Right lobe of liver (tissue), 6 donors: ENCODE measurements around the gene ALPK3. TPM values are rescaled to one million over a fixed set of nuclear protein-coding genes. Genes with fewer than 3 reads are reported as not detected.

Experiments
- ATAC-seq, 4 donors: fragments of 200-7000 bp; cut with Tn5 transposase; one replicate each; pipeline ENCODE4 v1.9.1; 2020; ENCODE audit warnings: mild to moderate bottlenecking in 4 of 4, moderate library complexity in 4 of 4
- DNase-seq, 3 donors: peaks; one replicate each; pipeline ENCODE4 v3.0.0-alpha.2; 2020
- H3K27ac ChIP-seq, 3 donors: fragments of 200-600 bp; one replicate each; pipeline ENCODE4 v1.8.0; 2022
- H3K27me3 ChIP-seq, 2 donors: fragments of 200-600 bp; one replicate each; pipeline ENCODE4 v1.8.0; 2022
- H3K36me3 ChIP-seq, 4 donors: fragments of 200-600 bp; sonication (generic) in 1 of 4; one replicate each; pipeline versions ENCODE4 v1.5.1 to v1.8.0; 2017 to 2022; ENCODE audit warnings: control low read depth in 1 of 4
- H3K4me1 ChIP-seq, 4 donors: fragments of 200-600 bp; sonication (generic) in 1 of 4; one replicate each; pipeline versions ENCODE4 v1.5.1 to v1.8.0; 2017 to 2022; ENCODE audit warnings: control low read depth in 1 of 4
- H3K4me3 ChIP-seq, 3 donors: fragments of 200-600 bp; one replicate each; pipeline ENCODE4 v1.8.0; 2022
- H3K9me3 ChIP-seq, 4 donors: fragments of 200-600 bp; sonication (generic) in 1 of 4; one replicate each; pipeline versions ENCODE4 v1.5.1 to v1.8.0; 2017 to 2022; ENCODE audit warnings: control low read depth in 1 of 4
- POLR2A ChIP-seq: fragments of 450-650 bp; IDR thresholded peaks from one replicate; pipeline ENCODE4 v1.6.1; 2017; ENCODE audit warnings: antibody characterized with exemption, mild to moderate bottlenecking
- WGBS: methylation state at CpG from one replicate; pipeline ENCODE4 v1.1.6; 2018; ENCODE audit warnings: low coverage, low lambda C conversion rate; ENCODE audit not compliant: insufficient coverage; ENCODE audit errors: missing lambda C conversion rate; 5-methylcytosine and 5-hydroxymethylcytosine counted together
- intact Hi-C, 2 donors: fragments of 100-400 bp; cut with DNase I; formaldehyde crosslinking; loops; one replicate each; pipeline versions ENCODE4 v1.11.2 to v1.14.1; 2022
- total RNA-seq, 6 experiments: library from RNA; depleted of rRNA in 2 of 6; stranded (reverse); fragments of >200 nt in 2 of 6; fragmentation: NEBNext Ultra II Directional in 3 of 6; extraction: Animal tissue kit (Norgen Biotek cat#: 25700) in 3 of 6; gene quantifications; one replicate each; pipeline versions ENCODE4 v1.1.0 to v1.2.4, GENCODE V29; 2016 to 2023
- TF ChIP-seq, protein P1 (sequence below), 4 donors: fragments of 200-600 bp in 3 of 4; fragments of 450-650 bp in 1 of 4; IDR thresholded peaks; one replicate each; pipeline versions ENCODE4 v1.5.1 to v1.8.0; 2016 to 2022; ENCODE audit warnings: antibody characterized with exemption in 4 of 4, mild to moderate bottlenecking in 2 of 4
- donor health status: DM: no; HTN: yes; CAD: no.
- donor health status: DM: no; HTN: no; CAD: no.
- donor health status: DM: no; HTN: no; CAD: no.
- donor health status: DM: no; HTN: yes; CAD: no.
- donor health status: DM: no; HTN: yes; CAD: no.

Gene ALPK3
- total RNA-seq, 6 experiments from 2014 or later, result 1.3 to 12.5 (median 5.5) TPM

DNA sequence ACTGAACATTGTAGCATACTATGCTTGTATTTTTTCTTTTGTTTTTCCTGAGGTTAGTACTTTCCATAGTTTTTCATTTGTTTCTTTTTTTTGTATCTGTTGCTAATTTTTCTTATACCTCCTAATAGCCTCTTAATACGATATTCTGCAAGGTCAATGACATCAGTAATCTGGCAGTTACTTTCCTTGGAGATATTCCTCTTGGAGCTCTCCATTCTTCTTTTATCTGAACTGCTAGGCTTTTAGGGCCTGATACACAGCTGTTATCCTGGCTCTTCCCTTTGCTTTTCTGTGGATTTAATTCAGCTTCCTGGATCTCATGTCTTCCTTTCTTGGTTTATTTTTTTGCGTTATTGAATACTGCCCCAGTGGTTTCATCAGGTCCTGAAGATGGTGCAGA, 12.9 kb downstream of the ALPK3 start:
- DNase-seq (no peak), ATAC-seq (no peak)
- no peak for TF ChIP-seq POLR2A
- TF ChIP-seq, protein P1, sequence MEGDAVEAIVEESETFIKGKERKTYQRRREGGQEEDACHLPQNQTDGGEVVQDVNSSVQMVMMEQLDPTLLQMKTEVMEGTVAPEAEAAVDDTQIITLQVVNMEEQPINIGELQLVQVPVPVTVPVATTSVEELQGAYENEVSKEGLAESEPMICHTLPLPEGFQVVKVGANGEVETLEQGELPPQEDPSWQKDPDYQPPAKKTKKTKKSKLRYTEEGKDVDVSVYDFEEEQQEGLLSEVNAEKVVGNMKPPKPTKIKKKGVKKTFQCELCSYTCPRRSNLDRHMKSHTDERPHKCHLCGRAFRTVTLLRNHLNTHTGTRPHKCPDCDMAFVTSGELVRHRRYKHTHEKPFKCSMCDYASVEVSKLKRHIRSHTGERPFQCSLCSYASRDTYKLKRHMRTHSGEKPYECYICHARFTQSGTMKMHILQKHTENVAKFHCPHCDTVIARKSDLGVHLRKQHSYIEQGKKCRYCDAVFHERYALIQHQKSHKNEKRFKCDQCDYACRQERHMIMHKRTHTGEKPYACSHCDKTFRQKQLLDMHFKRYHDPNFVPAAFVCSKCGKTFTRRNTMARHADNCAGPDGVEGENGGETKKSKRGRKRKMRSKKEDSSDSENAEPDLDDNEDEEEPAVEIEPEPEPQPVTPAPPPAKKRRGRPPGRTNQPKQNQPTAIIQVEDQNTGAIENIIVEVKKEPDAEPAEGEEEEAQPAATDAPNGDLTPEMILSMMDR (IDR thresholded peaks at IDR 0.05), result no peak
- Histone ChIP-seq H3K4me3 (no peak overlapping the region), H3K9me3 (no peaks in the 10 kb centered on the region), H3K27me3 (no peaks in the 10 kb centered on the region), H3K4me1 (peaks cover 0 to 18% (median 1%) of the 10 kb centered on the region in 4 donors), H3K27ac (no peak overlapping the region), H3K36me3 (no peaks in the 10 kb centered on the region)
- WGBS, result 72% methylated on average over 2 of the region's 2 CpGs
- intact Hi-C loops, result no loop called here

DNA sequence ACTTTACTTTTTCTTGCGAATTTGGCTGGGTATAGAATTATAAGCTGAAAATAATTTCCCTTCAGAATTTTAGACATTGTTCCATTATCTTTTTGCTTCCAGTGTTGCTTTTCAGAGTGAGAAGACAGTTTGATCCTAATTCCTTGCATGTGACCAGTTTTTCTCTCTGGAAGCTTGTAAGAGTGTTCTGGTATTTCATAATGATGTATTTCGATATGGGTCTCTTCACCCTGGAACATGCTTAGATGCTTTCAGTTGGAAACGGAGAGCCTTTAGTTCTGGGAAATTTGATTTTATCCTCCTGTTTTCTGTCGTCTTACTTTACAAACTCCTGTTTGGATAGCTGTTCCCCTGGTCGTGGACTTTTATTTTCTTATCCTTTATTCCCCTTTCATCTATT, 13.9 kb downstream of the ALPK3 start:
- intact Hi-C loops, result no loop called here
- H3K27ac ChIP-seq, result no peak overlapping the region
- DNase-seq, result no peak
- H3K36me3 ChIP-seq, result no peaks in the 10 kb centered on the region
- no peak for ATAC-seq
- TF ChIP-seq POLR2A, result no peak
- TF ChIP-seq, protein P1 (IDR thresholded peaks at IDR 0.05), result no peak
- no peaks in the 10 kb centered on the region for H3K27me3 ChIP-seq
- WGBS, result 68% methylated on average over 5 of the region's 5 CpGs
- H3K4me3 ChIP-seq, result no peak overlapping the region
- peaks cover 0 to 18% (median 0%) of the 10 kb centered on the region in 4 donors for H3K4me1 ChIP-seq
- H3K9me3 ChIP-seq, result no peaks in the 10 kb centered on the region

DNA sequence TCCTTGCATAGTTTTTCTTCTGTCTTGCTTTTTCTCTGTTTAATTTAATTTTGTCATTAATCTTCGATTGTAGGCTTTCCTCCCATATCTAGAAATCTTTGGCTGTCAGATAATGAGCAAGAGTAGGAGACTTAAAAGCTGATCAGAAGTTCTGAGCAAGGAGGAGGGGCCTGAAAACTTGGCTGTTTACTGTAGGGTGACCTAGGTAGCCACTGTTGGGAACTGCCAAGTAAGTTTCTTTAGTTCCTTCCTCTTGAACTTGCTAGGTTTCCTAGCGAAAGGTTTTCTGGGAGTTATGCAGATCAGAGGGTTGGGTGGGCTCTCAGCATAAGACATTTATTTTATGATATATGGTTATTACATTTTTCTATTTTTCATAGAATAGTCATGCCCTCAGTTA, 14.5 kb downstream of the ALPK3 start:
- Histone ChIP-seq H3K27ac (no peak overlapping the region), H3K27me3 (no peaks in the 10 kb centered on the region), H3K9me3 (no peaks in the 10 kb centered on the region), H3K4me1 (peaks cover 0 to 18% (median 0%) of the 10 kb centered on the region in 4 donors), H3K36me3 (no peaks in the 10 kb centered on the region), H3K4me3 (no peak overlapping the region)
- no peak for ATAC-seq
- TF ChIP-seq POLR2A, result no peak
- TF ChIP-seq, protein P1 (IDR thresholded peaks at IDR 0.05), result no peak
- 68% methylated on average over 2 of the region's 2 CpGs for WGBS
- no peak for DNase-seq
- intact Hi-C loops, result no loop called here

DNA sequence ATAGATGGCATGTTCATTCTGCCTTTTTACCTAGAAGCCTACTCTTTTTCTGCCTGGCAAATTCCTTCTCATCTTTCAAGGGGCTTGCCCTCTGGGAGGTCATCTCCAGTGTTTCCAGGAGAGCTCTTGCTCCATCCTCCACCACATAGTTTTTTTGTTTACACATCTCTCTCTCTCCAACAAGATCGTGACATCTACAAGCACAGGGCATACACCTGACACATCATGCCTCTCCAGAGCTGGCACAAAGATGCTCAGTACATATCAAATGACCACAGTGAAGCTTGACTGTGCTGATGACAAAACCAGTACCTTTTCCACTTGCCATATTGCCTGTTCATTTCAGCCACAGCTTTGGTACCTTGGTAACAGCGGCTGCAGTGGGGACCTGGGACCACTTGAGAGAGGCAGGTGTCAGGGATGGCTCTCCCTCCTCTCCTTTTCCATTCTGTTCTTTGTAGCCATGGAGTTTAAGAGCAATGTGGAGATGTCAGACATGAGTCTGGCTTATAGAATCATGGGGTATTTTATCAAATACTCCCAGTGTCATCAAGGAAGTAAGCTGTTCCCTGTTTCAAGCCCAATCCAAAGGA, 15.4 kb downstream of the ALPK3 start:
- intact Hi-C loops, result no loop called here
- H3K36me3 ChIP-seq, result no peaks in the 10 kb centered on the region
- 64% methylated on average over 2 of the region's 2 CpGs for WGBS

More for the DNA sequence above, 15.4 kb downstream of the ALPK3 start:
- TF ChIP-seq POLR2A, result no peak
- TF ChIP-seq, protein P1 (IDR thresholded peaks at IDR 0.05), result no peak
- no peaks in the 10 kb centered on the region for H3K9me3 ChIP-seq
- H3K4me3 ChIP-seq, result no peak overlapping the region
- H3K27me3 ChIP-seq, result no peaks in the 10 kb centered on the region
- DNase-seq (no peak), ATAC-seq (peak; percentile 27 to 80 (median 69))
- peaks cover 0 to 18% (median 0%) of the 10 kb centered on the region in 4 donors for H3K4me1 ChIP-seq
- H3K27ac ChIP-seq, result peak overlapping the region in 1 of 3 donors; percentile 69
